Testis (tissue), 3 donors: ENCODE measurements around the gene ZNF302. TPM values are rescaled to one million over a fixed set of nuclear protein-coding genes. Genes with fewer than 3 reads are reported as not detected.

Source experiments
- DNase-seq: peaks from one replicate; pipeline ENCODE4 v3.0.0-alpha.2; 2019
- H3K27ac ChIP-seq, 2 donors: fragments of 200-600 bp; sonication (generic); one replicate each; pipeline ENCODE4 v1.5.1; 2019
- H3K27me3 ChIP-seq: fragments of 200-600 bp; sonication (generic); one replicate; pipeline ENCODE4 v1.5.1; 2019
- H3K36me3 ChIP-seq: fragments of 200-600 bp; sonication (generic); one replicate; pipeline ENCODE4 v1.5.1; 2017; ENCODE audit warnings: low read depth; ENCODE audit errors: missing control alignments
- H3K4me1 ChIP-seq: fragments of 200-600 bp; sonication (generic); one replicate; pipeline ENCODE4 v1.5.1; 2019
- H3K4me3 ChIP-seq, 2 donors: fragments of 200-600 bp; sonication (generic); one replicate each; pipeline ENCODE4 v1.5.1; 2017 to 2019
- H3K9me3 ChIP-seq: fragments of 200-600 bp; sonication (generic); one replicate; pipeline ENCODE4 v1.5.1; 2017
- CTCF ChIP-seq, 3 experiments: fragments of 450-650 bp in 2 of 3; fragments of 200-600 bp in 1 of 3; sonication (generic) in 1 of 3; IDR thresholded peaks; one replicate each; pipeline ENCODE4 v1.5.1; 2016 to 2019; ENCODE audit warnings: antibody characterized with exemption in 3 of 3, mild to moderate bottlenecking in 2 of 3, moderate library complexity in 1 of 3
- POLR2A ChIP-seq: fragments of 450-650 bp; IDR thresholded peaks from one replicate; pipeline ENCODE4 v1.6.1; 2017; ENCODE audit warnings: antibody characterized with exemption, mild to moderate bottlenecking, moderate library complexity
- WGBS, 2 donors: methylation state at CpG; one replicate each; pipeline ENCODE4 v1.1.5; 2018; 5-methylcytosine and 5-hydroxymethylcytosine counted together
- intact Hi-C: fragments of 100-400 bp; cut with DNase I; formaldehyde crosslinking; loops from one replicate; pipeline ENCODE4 v1.15.1; 2023; ENCODE audit warnings: low total_unique reads
- polyA plus RNA-seq: library from polyadenylated mRNA; stranded (reverse); fragments of 350-450 nt; fragmentation: Illumina TruSeq; extraction: RNeasy Lipid Tissue Mini Kit (QIAGEN cat#74804); gene quantifications from one replicate; pipeline ENCODE4 v1.2.3, GENCODE V29; 2014; ENCODE audit warnings: low read depth, low replicate concordance; ENCODE audit not compliant: insufficient read depth
- total RNA-seq, 2 donors: library from RNA; depleted of rRNA; stranded (reverse); fragments of >200 nt; gene quantifications; one replicate each; pipeline ENCODE4 v1.2.3, GENCODE V29; 2016

Gene ZNF302
- total and polyA plus RNA-seq, 3 donors from 2014 or later = 24.1 to 50.8 (median 36.7) TPM

- Histone ChIP-seq H3K4me1 (no peaks in the 10 kb centered on the region), H3K36me3 (no peaks in the 10 kb centered on the region), H3K27me3 (no peaks in the 10 kb centered on the region), H3K4me3 (no peak overlapping the region), H3K27ac (no peak overlapping the region), H3K9me3 (no peaks in the 10 kb centered on the region)
- 43 to 76% methylated on average over 1 to 2 of the region's 2 CpGs for WGBS, 2 donors
- intact Hi-C loops = no loop called here
- no peak for DNase-seq
- no peak for TF ChIP-seq POLR2A
- TF ChIP-seq CTCF (IDR thresholded peaks at IDR 0.05) = no peak
Measured at GRCh38 chr19:34707661-34708060, 30.2 kb downstream of the ZNF302 start.

GRCh38 chr19:34711890-34712289 is 34.4 kb downstream of the ZNF302 start:
- Histone ChIP-seq H3K4me1 (no peaks in the 10 kb centered on the region), H3K36me3 (no peaks in the 10 kb centered on the region), H3K4me3 (no peak overlapping the region), H3K9me3 (no peaks in the 10 kb centered on the region), H3K27ac (no peak overlapping the region), H3K27me3 (no peaks in the 10 kb centered on the region)
- WGBS, 2 donors = 52 to 54% methylated on average over 6 of the region's 6 CpGs
- intact Hi-C loops = no loop called here
- TF ChIP-seq CTCF (IDR thresholded peaks at IDR 0.05) (no peak), POLR2A (no peak)
- no peak for DNase-seq

- Histone ChIP-seq H3K27me3 (no peaks in the 10 kb centered on the region), H3K4me3 (no peak overlapping the region), H3K9me3 (no peaks in the 10 kb centered on the region), H3K36me3 (no peaks in the 10 kb centered on the region), H3K27ac (no peak overlapping the region), H3K4me1 (no peaks in the 10 kb centered on the region)
- 28% methylated on average over 11 of the region's 11 CpGs for WGBS, 2 donors
- TF ChIP-seq CTCF (IDR thresholded peaks at IDR 0.05) (peak; percentile 86 to 95 (median 89)), POLR2A (no peak)
- intact Hi-C loops = no loop called here
- peak; percentile 71 for DNase-seq
Measured at GRCh38 chr19:34712395-34713261, 35.1 kb downstream of the ZNF302 start.

GRCh38 chr19:34713262-34713637 is 35.8 kb downstream of the ZNF302 start:
- intact Hi-C loops = no loop called here
- no peaks in the 10 kb centered on the region for H3K27me3 ChIP-seq
- H3K36me3 ChIP-seq = no peaks in the 10 kb centered on the region
- H3K4me1 ChIP-seq = no peaks in the 10 kb centered on the region
- TF ChIP-seq CTCF (IDR thresholded peaks at IDR 0.05) = no peak
- no peak for TF ChIP-seq POLR2A
- no peak overlapping the region for H3K27ac ChIP-seq
- H3K4me3 ChIP-seq = no peak overlapping the region
- 86 to 100% methylated on average over 2 of the region's 2 CpGs for WGBS, 2 donors
- H3K9me3 ChIP-seq = no peaks in the 10 kb centered on the region
- no peak for DNase-seq

- TF ChIP-seq POLR2A (no peak), CTCF (IDR thresholded peaks at IDR 0.05) (no peak)
- no peaks in the 10 kb centered on the region for H3K27me3 ChIP-seq
- no peak for DNase-seq
- intact Hi-C loops = no loop called here
- no peak overlapping the region for H3K4me3 ChIP-seq
- H3K27ac ChIP-seq = no peak overlapping the region
- no peaks in the 10 kb centered on the region for H3K4me1 ChIP-seq
- H3K36me3 ChIP-seq = no peaks in the 10 kb centered on the region
- H3K9me3 ChIP-seq = no peaks in the 10 kb centered on the region
Measured at GRCh38 chr19:34715357-34715756, 37.9 kb downstream of the ZNF302 start.
